ENCODE results near the gene SCAPER.

- TF ChIP-seq CTCF (conservative IDR thresholded peaks at IDR 0.05; ENCODE audit: low read depth, low read length) (no peak), POLR2A (IDR thresholded peaks at IDR 0.05; ENCODE audit: low read depth, low read length) (no peak), MXI1 (IDR thresholded peaks at IDR 0.05; ENCODE audit: borderline replicate concordance, low read depth, low read length) (no peak), SMC3 (IDR thresholded peaks at IDR 0.05; ENCODE audit: low read depth, low read length) (no peak), CEBPB (IDR thresholded peaks at IDR 0.05; ENCODE audit: low read depth, low read length) (no peak), RFX5 (IDR thresholded peaks at IDR 0.05; ENCODE audit: low read depth, low read length) (no peak), RAD21 (IDR thresholded peaks at IDR 0.05; ENCODE audit: low read length) (no peak), MAFK (IDR thresholded peaks at IDR 0.05; ENCODE audit: low read depth, low read length) (no peak), BHLHE40 (IDR thresholded peaks at IDR 0.05; ENCODE audit: low read depth, low read length) (no peak)
Observed at GRCh38 chr15:76905855-76906254, 715 bp upstream of the SCAPER start.
